ENCODE measurements around the gene MIEN1. TPM values are rescaled to one million over a fixed set of nuclear protein-coding genes. Genes with fewer than 3 reads are reported as not detected.

MIEN1 gene
- total RNA-seq, 1 donor from 2014 or later, result 46.4 TPM

- intact Hi-C loops (cut with DNase I), result no loop called here
- H3K9me3 ChIP-seq, result no peaks in the 10 kb centered on the region
- peak overlapping the region; percentile 61 for H3K4me3 ChIP-seq
- DNase-seq (peak; percentile 98), ATAC-seq (peak; percentile 95 to 97)
- peak; percentile 92 for TF ChIP-seq CTCF (IDR thresholded peaks at IDR 0.05)
- peak overlapping the region; percentile 97 for H3K27ac ChIP-seq
- peaks cover 25% of the 10 kb centered on the region for H3K4me1 ChIP-seq
- no peaks in the 10 kb centered on the region for H3K27me3 ChIP-seq (ENCODE audit: low read depth)
- H3K36me3 ChIP-seq, result no peaks in the 10 kb centered on the region
Measured at GRCh38 chr17:39754161-39754957, 24.0 kb upstream of the MIEN1 start.

- DNase-seq (no peak), ATAC-seq (peak; percentile 58 to 69)
- intact Hi-C loops (cut with DNase I), result no loop called here
- H3K36me3 ChIP-seq, result no peaks in the 10 kb centered on the region
- H3K4me3 ChIP-seq, result peak overlapping the region; percentile 61
- no peak for TF ChIP-seq CTCF (IDR thresholded peaks at IDR 0.05)
- H3K9me3 ChIP-seq, result no peaks in the 10 kb centered on the region
- H3K4me1 ChIP-seq, result peaks cover 25% of the 10 kb centered on the region
- peak overlapping the region; percentile 97 for H3K27ac ChIP-seq
- H3K27me3 ChIP-seq (ENCODE audit: low read depth), result no peaks in the 10 kb centered on the region
Measured at GRCh38 chr17:39753514-39754160, 23.3 kb upstream of the MIEN1 start.

GRCh38 chr17:39752241-39752881 is 22.0 kb upstream of the MIEN1 start:
- ATAC-seq, result no peak
- Histone ChIP-seq H3K27me3 (ENCODE audit: low read depth) (no peaks in the 10 kb centered on the region), H3K9me3 (no peaks in the 10 kb centered on the region), H3K4me3 (no peak overlapping the region), H3K4me1 (peaks cover 25% of the 10 kb centered on the region), H3K27ac (no peak overlapping the region), H3K36me3 (no peaks in the 10 kb centered on the region)
- no peak for TF ChIP-seq CTCF (IDR thresholded peaks at IDR 0.05)
- intact Hi-C loops (cut with DNase I), result no loop called here
- DNase-seq, result no peak

- Histone ChIP-seq H3K9me3 (no peaks in the 10 kb centered on the region), H3K27me3 (ENCODE audit: low read depth) (no peaks in the 10 kb centered on the region), H3K36me3 (no peaks in the 10 kb centered on the region), H3K27ac (no peak overlapping the region), H3K4me3 (no peak overlapping the region), H3K4me1 (peaks cover 25% of the 10 kb centered on the region)
- no peak for TF ChIP-seq CTCF (IDR thresholded peaks at IDR 0.05)
- intact Hi-C loops (cut with DNase I), result no loop called here
- DNase-seq (no peak), ATAC-seq (no peak)
Measured at GRCh38 chr17:39751637-39752036, 21.3 kb upstream of the MIEN1 start.

- no peak for TF ChIP-seq CTCF (IDR thresholded peaks at IDR 0.05)
- H3K4me3 ChIP-seq, result no peak overlapping the region
- ATAC-seq (no peak), DNase-seq (peak; percentile 14)
- intact Hi-C loops (cut with DNase I), result no loop called here
- H3K4me1 ChIP-seq, result peaks cover 23% of the 10 kb centered on the region
- H3K9me3 ChIP-seq, result no peaks in the 10 kb centered on the region
- H3K27ac ChIP-seq, result no peak overlapping the region
- no peaks in the 10 kb centered on the region for H3K27me3 ChIP-seq (ENCODE audit: low read depth)
- H3K36me3 ChIP-seq, result no peaks in the 10 kb centered on the region
Measured at GRCh38 chr17:39751016-39751543, 20.7 kb upstream of the MIEN1 start.

Data from lower lobe of right lung (tissue), 2 donors.